Neural cell (in vitro differentiated cells): ENCODE results near the gene KRTAP2-2.

Experiments used
- CTCF ChIP-seq: fragments of 450-650 bp; IDR thresholded peaks from 2 replicates; pipeline ENCODE4 v1.5.1; 2014; ENCODE audit warnings: antibody characterized with exemption, mild to moderate bottlenecking, moderate library complexity; ENCODE audit not compliant: poor library complexity, severe bottlenecking
- EZH2 ChIP-seq: fragments of 200-600, 300-800 bp; shearing (Covaris generic), sonication (generic); IDR thresholded peaks from 2 replicates; pipeline ENCODE4 v1.6.1; 2014; ENCODE audit warnings: antibody characterized with exemption, low read length, borderline replicate concordance, mild to moderate bottlenecking; ENCODE audit not compliant: insufficient read depth, poor library complexity, severe bottlenecking
- TAF1 ChIP-seq: IDR thresholded peaks from 2 replicates; pipeline ENCODE4 v1.6.1; 2012; ENCODE audit warnings: low read depth

DNA sequence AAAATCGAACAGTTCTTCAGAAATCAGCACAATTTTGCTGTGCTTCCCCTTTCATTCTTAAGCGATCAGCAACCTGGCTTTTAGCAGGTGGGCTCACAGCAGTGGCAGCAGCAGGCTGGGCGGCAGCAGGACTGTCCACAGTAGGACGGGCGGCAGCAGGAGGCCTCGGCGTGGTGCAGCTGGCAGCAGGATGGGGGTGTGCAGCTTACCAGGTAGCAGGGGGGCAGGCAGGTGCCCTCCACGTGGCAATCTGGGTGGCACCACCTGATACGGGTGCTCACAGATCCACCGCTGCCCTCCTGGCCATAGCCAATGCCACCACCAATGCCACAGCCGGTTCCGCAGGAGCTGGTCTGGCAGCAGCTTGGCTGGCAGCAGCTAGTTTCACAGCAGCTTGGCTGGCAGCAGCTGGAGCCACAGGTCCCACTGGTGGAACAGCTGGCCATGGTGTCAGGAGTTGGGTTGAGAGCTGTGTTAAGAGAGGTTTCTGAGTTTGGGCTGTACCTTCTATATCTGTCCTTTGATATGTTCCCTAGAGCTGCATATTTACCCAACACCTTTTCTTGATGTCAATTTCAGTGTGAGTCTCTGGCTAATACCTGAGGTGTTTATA is 25.3 kb downstream of the KRTAP2-2 start, which contains the start of gene KRTAP1-4:
- no peak for TF ChIP-seq CTCF
- no peak for TF ChIP-seq TAF1
- no peak for TF ChIP-seq EZH2
